Measurements from ENCODE around the gene CEBPZOS. TPM values are rescaled to one million over a fixed set of nuclear protein-coding genes. Genes with fewer than 3 reads are reported as not detected.
A peak's percentile ranks its signal among the peaks of the same experiment; 100 is the strongest.

Gene CEBPZOS
- total and polyA plus RNA-seq, 9 of the 15 experiments (the other 6 are each of a cell fraction or from before 2014, with no cell fraction given) = 21.7 to 64.8 (median 46.7) TPM

GRCh38 chr2:37190290-37190689 lies 6.0 kb upstream of the CEBPZOS start (continued):
- TF ChIP-seq CHD7 (IDR thresholded peaks at IDR 0.05; ENCODE audit: low read depth, low read length) (no peak), MAZ (CRISPR knock-in tag; conservative IDR thresholded peaks at IDR 0.05 in 1 of 2, IDR thresholded peaks at IDR 0.05 in 1 of 2) (no peak), TRIM24 (IDR thresholded peaks at IDR 0.05) (peak; percentile 50 to 58; a peak in 2 of 4 replicates), ZFPM2 (CRISPR knock-in tag; IDR thresholded peaks at IDR 0.05) (no peak), ETV1 (tag; conservative IDR thresholded peaks at IDR 0.05; ENCODE audit: low read depth) (peak; percentile 61; the same call in 1 of the 2 replicates), TAF7 (tag; IDR thresholded peaks at IDR 0.05) (0 out of 2 replicates have a peak, but pooled peaks have one; percentile 8), ZNF584 (CRISPR knock-in tag; IDR thresholded peaks at IDR 0.05; ENCODE audit: low read depth) (peak; percentile 39; the same call in 1 of the 2 replicates), NR2C2 (CRISPR knock-in tag; IDR thresholded peaks at IDR 0.05) (no peak), NR2C2 (tag; IDR thresholded peaks at IDR 0.05) (peak; percentile 24; the same call in 1 of the 2 replicates), ZFP36 (IDR thresholded peaks at IDR 0.05; ENCODE audit: low read depth, low read length, partially characterized antibody) (no peak)
